Erythroblast (primary cell): Measurements from ENCODE around the gene NFYC.

Source experiments
- GATA1 ChIP-seq: IDR thresholded peaks from 2 replicates; pipeline ENCODE4 v1.6.1; 2011; ENCODE audit warnings: low read depth, mild to moderate bottlenecking, control low read depth, low read length, moderate library complexity
- POLR2A ChIP-seq: IDR thresholded peaks from 2 replicates; pipeline ENCODE4 v1.6.1; 2011; ENCODE audit warnings: mild to moderate bottlenecking, low read length

DNA sequence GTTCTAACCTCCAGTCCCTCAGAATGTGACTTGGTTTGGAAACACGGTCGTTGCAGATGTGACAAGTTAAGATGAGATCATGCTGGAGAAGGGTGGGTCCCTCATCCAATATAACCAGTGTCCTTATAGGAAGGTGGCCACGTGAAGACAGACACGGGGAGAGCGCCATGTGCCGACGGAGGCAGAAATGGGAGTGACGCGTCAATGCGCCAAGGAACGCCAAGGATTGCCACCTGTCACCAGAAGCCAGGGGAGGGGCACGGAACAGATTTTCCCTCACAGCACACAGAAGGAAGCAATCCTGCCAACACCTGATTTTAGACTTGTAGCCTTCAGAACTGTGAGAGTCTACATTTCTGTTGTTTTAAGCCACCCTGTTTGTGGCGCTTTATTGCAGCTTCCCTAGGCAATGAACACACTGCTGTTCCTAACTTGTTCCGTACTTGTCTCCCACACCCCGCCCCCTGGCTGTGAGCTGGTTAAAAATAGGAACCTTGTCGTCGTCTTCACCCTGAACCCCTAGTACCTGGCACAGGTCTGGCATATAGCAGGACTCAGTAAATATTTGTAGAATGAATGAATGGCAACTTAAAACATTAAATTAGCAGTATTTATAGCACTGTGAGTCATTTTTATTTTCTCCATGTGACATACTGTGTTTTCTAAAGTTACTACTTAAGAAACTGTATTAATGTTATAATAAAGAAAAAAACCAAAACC, 40.2 kb upstream of the NFYC start:
- TF ChIP-seq POLR2A (no peak), GATA1 (no peak)
